GM18951 (cell line): ENCODE measurements around the gene ITGB4.
A peak's percentile ranks its signal among the peaks of the same experiment; 100 is the strongest.
"Not testable (repeated sequence)": the region's sequence is repeated elsewhere in the genome, so short reads cannot be mapped to it uniquely, and the experiment has no call there.

Source experiments
- POLR2A ChIP-seq: IDR thresholded peaks from 4 replicates; pipeline ENCODE4 v1.6.1; 2011; ENCODE audit warnings: mild to moderate bottlenecking; ENCODE audit not compliant: insufficient read length, insufficient read depth; ENCODE audit errors: extremely low read depth
- in situ Hi-C: fragments of 300-500 bp; cut with MboI; formaldehyde crosslinking; loops from one replicate; pipeline ENCODE4 v1.12.0; 2022; ENCODE audit warnings: low sequenced_read_pairs, mixed read lengths, inconsistent platforms; ENCODE audit not compliant: unreplicated experiment

Gene ITGB4

GRCh38 chr17:75765981-75766380, 44.7 kb downstream of the ITGB4 start:
- no peak for TF ChIP-seq POLR2A
- in situ Hi-C loops: no loop called here

DNA sequence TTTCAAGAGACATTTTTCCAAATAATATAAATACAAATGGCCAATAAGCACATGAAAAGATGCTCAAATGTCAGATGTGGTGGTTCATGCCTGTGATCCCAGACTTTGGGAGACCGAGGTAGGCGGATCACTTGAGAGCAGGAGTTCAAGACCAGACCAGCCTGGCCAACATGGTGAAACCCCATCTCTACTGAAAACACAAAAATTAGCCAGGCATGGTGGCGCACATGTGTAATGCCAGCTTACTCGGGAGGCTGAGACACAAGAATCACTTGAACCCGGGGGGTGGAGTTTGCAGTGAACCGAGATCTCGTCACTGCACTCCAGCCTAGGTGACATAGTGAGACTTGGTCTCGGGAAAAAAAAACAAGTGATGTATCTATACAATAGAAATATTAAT, 46.6 kb downstream of the ITGB4 start:
- in situ Hi-C loops: no loop called here
- no peak for TF ChIP-seq POLR2A

DNA sequence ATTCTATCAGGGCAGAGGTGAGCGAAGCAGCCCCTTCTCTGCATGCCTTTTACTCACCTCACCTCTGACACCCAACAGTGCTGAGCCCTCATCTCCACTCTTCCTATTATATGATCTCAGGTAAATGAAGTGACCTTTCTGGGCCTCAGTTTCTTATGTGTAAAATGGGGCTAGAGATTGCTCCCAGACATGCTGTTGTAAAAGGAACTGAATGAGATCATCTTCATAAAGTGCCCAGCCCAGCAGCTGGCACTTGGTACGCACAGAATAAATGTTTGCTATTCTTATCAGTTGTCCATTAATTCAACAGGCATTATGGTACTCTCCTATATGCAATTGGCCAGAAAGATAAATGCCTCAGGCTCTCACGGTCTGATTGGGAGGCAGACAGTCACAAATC, 48.3 kb downstream of the ITGB4 start:
- no peak for TF ChIP-seq POLR2A
- in situ Hi-C loops: no loop called here

GRCh38 chr17:75771334-75772281, 50.3 kb downstream of the ITGB4 start:
- in situ Hi-C loops: no loop called here
- no peak for TF ChIP-seq POLR2A

DNA sequence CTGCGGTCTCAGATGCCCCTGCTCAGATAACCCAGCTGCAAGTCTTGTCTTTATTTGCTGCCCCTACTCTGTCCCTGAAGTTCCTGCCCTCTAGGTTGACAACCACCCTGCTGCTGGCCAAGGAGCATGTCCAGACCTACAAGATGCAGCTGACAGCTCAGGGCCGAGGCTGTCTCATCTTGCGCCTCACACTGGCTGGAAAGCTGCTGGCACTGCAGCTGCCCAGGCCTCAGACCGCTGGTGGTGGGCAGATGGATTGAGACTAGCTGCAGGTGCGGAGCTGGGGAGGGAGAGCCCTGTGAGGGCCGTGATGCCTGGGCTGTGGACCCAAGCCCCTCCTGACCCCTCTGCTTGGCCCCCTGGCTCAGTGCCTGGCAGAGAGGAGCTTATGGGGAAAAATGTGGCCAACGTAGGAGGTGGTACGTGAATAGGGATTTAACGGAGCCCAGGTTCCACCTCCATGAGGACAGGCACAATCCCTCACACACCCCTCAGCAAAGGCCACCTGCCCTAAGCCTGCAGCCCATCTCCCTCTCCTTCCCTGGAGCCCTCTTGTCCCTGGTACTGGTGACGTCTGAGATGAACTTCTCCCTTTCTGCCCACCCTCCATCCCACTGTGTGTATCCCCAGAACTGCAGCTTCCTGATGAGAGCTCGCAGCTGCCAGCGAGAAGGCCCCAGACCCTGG, 52.0 kb downstream of the ITGB4 start:
- TF ChIP-seq POLR2A: no peak
- in situ Hi-C loops: no loop called here

GRCh38 chr17:75773808-75774470, 52.7 kb downstream of the ITGB4 start:
- in situ Hi-C loops: no loop called here

GRCh38 chr17:75774471-75774990, 53.3 kb downstream of the ITGB4 start:
- TF ChIP-seq POLR2A: no peak
- in situ Hi-C loops: no loop called here

More at GRCh38 chr17:75773808-75774470, 52.7 kb downstream of the ITGB4 start:
- TF ChIP-seq POLR2A: no peak

GRCh38 chr17:75774991-75775668, 53.9 kb downstream of the ITGB4 start:
- TF ChIP-seq POLR2A: no peak
- in situ Hi-C loops: no loop called here

DNA sequence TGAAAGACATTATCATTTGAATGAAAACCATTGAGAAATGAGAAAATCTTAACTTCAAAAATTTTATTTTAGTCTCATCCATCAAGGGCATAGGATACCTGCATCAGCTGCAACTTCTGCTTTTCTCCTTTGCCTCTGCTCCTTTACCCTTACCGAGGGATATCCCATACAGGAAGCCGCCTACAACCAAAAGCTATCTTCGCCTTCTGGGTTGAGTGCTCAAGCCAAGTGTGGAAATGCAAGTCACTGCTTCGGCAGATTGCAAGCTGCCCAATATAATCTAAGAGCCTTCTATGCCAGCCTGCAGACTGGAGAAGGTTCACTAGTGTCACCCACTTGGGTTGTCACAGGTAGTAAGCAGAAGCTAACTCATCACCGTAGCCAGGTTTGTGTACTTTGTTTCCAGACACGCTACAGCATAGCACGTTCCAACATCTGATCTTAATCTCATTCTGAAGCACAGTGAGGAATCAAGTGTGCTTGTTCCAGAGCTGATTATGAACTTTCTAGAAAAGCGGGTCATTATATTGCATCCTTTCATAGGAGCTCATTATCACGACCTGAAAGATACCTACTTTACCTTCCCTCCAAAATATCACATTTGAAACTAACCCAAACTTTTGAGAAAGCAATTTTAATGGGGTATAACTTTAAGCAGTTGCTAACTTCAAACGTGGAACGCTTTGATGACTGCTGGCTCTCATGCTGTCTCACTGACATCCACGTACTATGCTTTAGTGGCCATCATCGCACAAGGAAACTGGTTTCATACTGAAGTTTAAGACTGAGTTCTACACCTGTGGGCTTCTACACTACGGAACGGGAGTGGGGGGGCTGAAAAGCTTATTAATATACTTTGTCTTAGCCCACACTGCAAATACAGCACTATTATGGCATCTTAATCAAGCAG, 55.4 kb downstream of the ITGB4 start:
- TF ChIP-seq POLR2A: peak; percentile 45
- in situ Hi-C loops: no loop called here

DNA sequence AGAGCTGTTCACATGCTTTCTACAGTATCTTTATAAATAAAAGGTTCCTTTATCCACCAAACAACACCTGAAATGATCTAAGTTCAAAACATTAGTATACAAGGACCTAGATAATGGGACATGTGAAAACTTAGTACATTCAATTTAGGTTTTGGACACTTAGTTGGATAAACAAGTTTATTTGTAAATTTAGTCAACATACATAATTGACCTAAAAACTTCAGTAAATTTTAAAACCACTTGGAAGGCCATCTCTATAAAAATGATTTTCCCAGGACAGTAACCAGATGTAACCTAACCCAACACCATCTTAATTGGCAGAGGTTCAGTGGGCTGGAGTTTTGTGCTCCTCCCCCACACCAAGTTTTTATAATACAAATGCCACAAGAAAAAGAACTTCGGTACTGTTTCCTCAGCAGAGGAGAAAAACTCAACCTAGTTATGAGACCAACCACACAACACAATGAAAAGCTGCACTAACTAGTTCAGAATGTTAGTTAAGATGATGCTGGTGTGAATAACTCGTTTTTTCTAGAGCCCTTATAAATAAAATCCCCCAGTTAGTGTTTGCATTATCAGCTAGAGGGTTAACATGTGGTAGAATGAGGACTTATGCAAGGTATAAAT, 56.1 kb downstream of the ITGB4 start:
- no peak for TF ChIP-seq POLR2A
- in situ Hi-C loops: no loop called here

GRCh38 chr17:75778066-75778860, 57.0 kb downstream of the ITGB4 start:
- in situ Hi-C loops: not testable (repeated sequence)

- in situ Hi-C loops: no loop called here
- no peak for TF ChIP-seq POLR2A
These were observed 57.6 kb downstream of the ITGB4 start for GRCh38 chr17:75778861-75779249.
